IPS-15b (cell line): ENCODE results near the gene KRT4.
"Not testable (repeated sequence)": the region's sequence is repeated elsewhere in the genome, so short reads cannot be mapped to it uniquely, and the experiment has no call there.

ENCODE experiments used
- H3K27me3 ChIP-seq: one replicate; pipeline ENCODE4 v1.6.1; 2013; ENCODE audit warnings: low read length; ENCODE audit not compliant: control insufficient read depth, insufficient read depth
- H3K36me3 ChIP-seq: one replicate; pipeline ENCODE4 v1.6.1; 2013; ENCODE audit warnings: low read length; ENCODE audit not compliant: control insufficient read depth, insufficient read depth
- H3K4me1 ChIP-seq: one replicate; pipeline ENCODE4 v1.6.1; 2013; ENCODE audit warnings: mild to moderate bottlenecking, low read length; ENCODE audit not compliant: control insufficient read depth, insufficient read depth
- H3K4me3 ChIP-seq: one replicate; pipeline ENCODE4 v1.5.1; 2013; ENCODE audit warnings: low read depth, low read length
- H3K9ac ChIP-seq: one replicate; pipeline ENCODE4 v1.6.1; 2013; ENCODE audit warnings: low read depth, mild to moderate bottlenecking, low read length
- H3K9me3 ChIP-seq: one replicate; pipeline ENCODE4 v1.6.1; 2013; ENCODE audit warnings: mild to moderate bottlenecking, low read length; ENCODE audit not compliant: control insufficient read depth, insufficient read depth

Gene KRT4

DNA sequence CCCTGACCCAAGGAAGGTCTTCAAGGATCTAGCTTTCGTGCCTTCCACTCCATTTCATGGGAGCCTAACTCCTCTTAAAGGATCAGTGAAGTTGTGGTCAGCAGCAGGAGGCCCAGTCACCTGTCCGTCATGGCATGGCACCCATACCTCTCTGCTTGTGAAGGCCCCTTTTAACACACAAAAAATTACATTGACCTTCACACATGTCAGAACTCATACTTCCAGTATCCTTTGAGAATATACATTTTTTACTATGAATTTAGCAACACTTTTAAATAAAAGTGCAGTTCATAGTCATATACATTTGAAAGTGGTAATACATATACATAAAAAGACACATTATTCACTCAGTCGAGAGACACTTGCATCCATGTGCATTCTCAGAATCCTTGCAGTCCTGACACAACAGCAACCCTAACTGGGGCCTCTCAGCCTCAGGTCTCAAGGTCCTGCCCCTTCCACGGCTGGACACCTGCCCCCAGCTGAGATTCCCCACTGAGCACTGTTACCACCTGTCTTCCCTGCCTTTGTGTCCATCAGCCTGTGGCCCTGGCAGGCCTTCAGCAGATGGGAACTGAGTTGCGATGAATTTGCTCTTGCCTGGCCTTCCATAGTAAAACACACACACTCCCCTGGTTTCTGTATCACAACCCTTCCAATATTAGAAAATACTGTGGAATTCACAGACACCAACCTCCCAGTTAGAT, 14.3 kb downstream of the KRT4 start:
- H3K9ac ChIP-seq, result no peak overlapping the region
- no peaks in the 10 kb centered on the region for H3K27me3 ChIP-seq
- no peaks in the 10 kb centered on the region for H3K36me3 ChIP-seq
- no peak overlapping the region for H3K4me3 ChIP-seq
- H3K9me3 ChIP-seq, result no peaks in the 10 kb centered on the region
- peaks cover 8% of the 10 kb centered on the region for H3K4me1 ChIP-seq

GRCh38 chr12:52798671-52799504, 15.0 kb downstream of the KRT4 start:
- Histone ChIP-seq H3K36me3 (no peaks in the 10 kb centered on the region), H3K4me3 (no peak overlapping the region), H3K27me3 (no peaks in the 10 kb centered on the region), H3K9ac (no peak overlapping the region), H3K4me1 (peaks cover 8% of the 10 kb centered on the region), H3K9me3 (no peaks in the 10 kb centered on the region)

- Histone ChIP-seq H3K9ac (no peak overlapping the region), H3K27me3 (no peaks in the 10 kb centered on the region), H3K9me3 (no peaks in the 10 kb centered on the region), H3K4me1 (peaks cover 8% of the 10 kb centered on the region), H3K4me3 (no peak overlapping the region), H3K36me3 (no peaks in the 10 kb centered on the region)
Observed at GRCh38 chr12:52798003-52798670, 15.8 kb downstream of the KRT4 start.

DNA sequence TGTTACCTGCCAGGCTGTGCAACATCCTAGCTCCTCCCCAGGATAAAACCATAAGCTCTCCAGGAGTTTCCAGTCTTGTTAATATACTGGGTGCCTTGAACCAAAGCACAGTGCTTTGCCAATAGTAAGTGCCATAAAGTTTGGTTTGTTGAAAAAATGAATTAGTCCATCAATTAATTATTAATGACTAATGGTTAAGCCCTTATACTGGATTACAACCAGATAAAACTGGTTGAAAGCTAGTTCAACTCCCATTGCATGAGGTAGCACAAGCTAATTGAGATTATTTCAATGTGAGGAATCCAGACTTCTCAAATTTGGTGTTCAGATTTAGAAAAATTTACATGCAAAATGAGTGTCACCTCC, 16.4 kb downstream of the KRT4 start:
- Histone ChIP-seq H3K27me3 (no peaks in the 10 kb centered on the region), H3K9ac (no peak overlapping the region), H3K4me1 (peaks cover 8% of the 10 kb centered on the region), H3K9me3 (no peaks in the 10 kb centered on the region), H3K36me3 (no peaks in the 10 kb centered on the region), H3K4me3 (no peak overlapping the region)

GRCh38 chr12:52796839-52797528, 16.9 kb downstream of the KRT4 start:
- H3K4me3 ChIP-seq, result no peak overlapping the region
- no peaks in the 10 kb centered on the region for H3K9me3 ChIP-seq
- H3K27me3 ChIP-seq, result no peaks in the 10 kb centered on the region
- H3K4me1 ChIP-seq, result peaks cover 8% of the 10 kb centered on the region
- no peak overlapping the region for H3K9ac ChIP-seq
- no peaks in the 10 kb centered on the region for H3K36me3 ChIP-seq

- H3K4me1 ChIP-seq, result peaks cover 7% of the 10 kb centered on the region
- H3K9me3 ChIP-seq, result no peaks in the 10 kb centered on the region
- no peaks in the 10 kb centered on the region for H3K36me3 ChIP-seq
- H3K4me3 ChIP-seq, result no peak overlapping the region
- no peaks in the 10 kb centered on the region for H3K27me3 ChIP-seq
- no peak overlapping the region for H3K9ac ChIP-seq
Observed at GRCh38 chr12:52796429-52796794, 17.5 kb downstream of the KRT4 start.

GRCh38 chr12:52795694-52796428, 18.1 kb downstream of the KRT4 start, which contains the start of gene KRT3:
TSS of gene KRT3 (minus strand) at chr12:52796117. CDS start at chr12:52796042, 75 bp downstream.
- H3K27me3 ChIP-seq, result no peaks in the 10 kb centered on the region
- H3K36me3 ChIP-seq, result no peaks in the 10 kb centered on the region
- H3K9me3 ChIP-seq, result no peaks in the 10 kb centered on the region
- H3K4me3 ChIP-seq, result no peak within 1 kb of the TSS
- H3K4me1 ChIP-seq, result peaks cover 4% of the 10 kb centered on the region
- H3K9ac ChIP-seq, result no peak within 1 kb of the TSS

- not testable (repeated sequence) for H3K9ac ChIP-seq, H3K27me3 ChIP-seq, H3K4me1 ChIP-seq, H3K36me3 ChIP-seq, H3K4me3 ChIP-seq, H3K9me3 ChIP-seq
Observed at GRCh38 chr12:52795332-52795674, 18.6 kb downstream of the KRT4 start.

GRCh38 chr12:52794479-52795331, 19.2 kb downstream of the KRT4 start:
- Histone ChIP-seq H3K9me3 (no peaks in the 10 kb centered on the region), H3K4me1 (peaks cover 2% of the 10 kb centered on the region), H3K4me3 (no peak overlapping the region), H3K27me3 (no peaks in the 10 kb centered on the region), H3K36me3 (no peaks in the 10 kb centered on the region), H3K9ac (no peak overlapping the region)

DNA sequence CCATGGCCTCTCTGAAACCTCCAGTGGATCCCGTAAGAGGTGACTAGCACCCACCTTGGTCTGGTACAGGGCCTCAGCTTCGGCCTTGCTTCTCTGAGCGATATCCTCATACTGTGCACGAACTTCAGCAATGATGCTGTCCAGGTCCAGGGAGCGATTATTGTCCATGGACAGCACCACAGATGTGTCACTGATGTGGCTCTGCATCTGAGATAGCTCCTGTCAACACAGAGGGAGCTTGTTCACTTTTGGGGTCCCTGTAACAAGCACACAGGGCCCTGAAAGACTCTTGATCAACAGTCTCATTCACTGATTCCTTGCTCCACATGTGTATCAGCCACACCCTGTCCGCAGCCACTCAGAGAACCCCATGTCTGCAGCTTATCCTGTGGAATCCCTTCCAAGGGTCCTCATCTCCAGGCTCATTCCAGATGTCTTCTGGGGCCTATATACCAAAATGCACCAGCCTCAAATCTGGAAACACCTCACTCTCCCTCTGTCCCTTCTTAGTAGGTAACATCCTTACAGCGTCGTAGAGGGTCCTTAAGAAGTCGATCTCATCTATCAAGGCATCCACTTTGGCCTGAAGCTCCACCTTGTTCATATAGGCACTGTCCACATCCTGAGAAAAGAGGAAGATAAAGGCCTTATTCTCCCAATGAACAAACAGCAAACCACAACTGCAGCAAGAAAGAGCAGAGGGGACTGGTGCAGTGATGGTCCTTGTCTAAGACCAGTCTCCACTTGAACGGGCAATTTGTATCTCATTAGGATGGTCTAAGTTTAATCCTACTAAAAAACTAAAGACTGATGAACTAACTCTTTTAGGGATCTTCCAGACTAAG, 21.5 kb downstream of the KRT4 start:
- no peaks in the 10 kb centered on the region for H3K27me3 ChIP-seq
- H3K4me3 ChIP-seq, result no peak overlapping the region
- no peaks in the 10 kb centered on the region for H3K9me3 ChIP-seq
- no peaks in the 10 kb centered on the region for H3K4me1 ChIP-seq
- no peaks in the 10 kb centered on the region for H3K36me3 ChIP-seq
- H3K9ac ChIP-seq, result no peak overlapping the region
